PC-9 (cell line): ENCODE data around the gene NECAB3. TPM values are rescaled to one million over a fixed set of nuclear protein-coding genes. Genes with fewer than 3 reads are reported as not detected.

Experiments
- BruUV-seq: library from RNA; stranded (reverse); fragments of 400-500 nt; replicated peaks from 2 replicates; lab custom pipeline; 2021; lab: Mats Ljungman, UMichigan
- CTCF ChIA-PET: fragments of 300-600 bp; sonication (Branson Sonifier 250); formaldehyde crosslinking; loops from one replicate; lab custom pipeline; 2022; ENCODE audit warnings: antibody characterized with exemption; lab: Charles Lee
- POLR2A ChIA-PET: fragments of 300-600 bp; sonication (Branson Sonifier 250); formaldehyde crosslinking; loops from one replicate; lab custom pipeline; 2022; ENCODE audit warnings: antibody characterized with exemption; ENCODE audit not compliant: unreplicated experiment; lab: Charles Lee
- DNase-seq, 2 experiments: peaks; one replicate each; pipeline versions ENCODE4 v3.0.0 to v3.0.0-alpha.2; 2015 to 2022; ENCODE audit warnings: mixed read lengths in 1 of 2
- H2AFZ ChIP-seq: fragments of 200-600 bp; sonication (generic); 2 replicates; pipeline ENCODE4 v1.8.1; 2017; ENCODE audit warnings: antibody characterized with exemption
- H3F3A ChIP-seq: fragments of 200-600 bp; sonication (generic); 2 replicates; pipeline ENCODE4 v1.8.1; 2017; ENCODE audit warnings: antibody characterized with exemption, mild to moderate bottlenecking, low read depth; ENCODE audit not compliant: insufficient read depth
- H3K27ac ChIP-seq: fragments of 200-600 bp; sonication (generic); 2 replicates; pipeline ENCODE4 v1.6.1; 2016; ENCODE audit warnings: mixed run types
- H3K27me3 ChIP-seq: fragments of 200-600 bp; sonication (generic); 2 replicates; pipeline ENCODE4 v1.6.1; 2016; ENCODE audit warnings: low read depth, mixed run types; ENCODE audit not compliant: insufficient read depth
- H3K36me3 ChIP-seq: fragments of 200-600 bp; sonication (generic); 2 replicates; pipeline ENCODE4 v1.6.1; 2016; ENCODE audit warnings: low read depth, mixed run types
- H3K4me1 ChIP-seq: fragments of 200-600 bp; sonication (generic); replicated peaks from 2 replicates; pipeline ENCODE4 v1.6.1; 2016; ENCODE audit warnings: mixed run types; ENCODE audit not compliant: insufficient read depth
- H3K4me2 ChIP-seq: fragments of 200-600 bp; sonication (generic); 2 replicates; pipeline ENCODE4 v1.6.1; 2017; ENCODE audit warnings: mixed run types
- H3K4me3 ChIP-seq: fragments of 200-600 bp; sonication (generic); 2 replicates; pipeline ENCODE4 v1.6.1; 2016; ENCODE audit warnings: mixed run types
- H3K79me2 ChIP-seq: fragments of 200-600 bp; sonication (generic); 2 replicates; pipeline ENCODE4 v1.6.1; 2017; ENCODE audit warnings: low read depth, mixed run types
- H3K9me2 ChIP-seq: fragments of 200-600 bp; sonication (generic); 2 replicates; pipeline ENCODE4 v1.8.1; 2017; ENCODE audit warnings: mild to moderate bottlenecking; ENCODE audit not compliant: insufficient read depth
- H3K9me3 ChIP-seq: fragments of 200-600 bp; sonication (generic); 2 replicates; pipeline ENCODE4 v1.8.1; 2016; ENCODE audit warnings: low read depth; ENCODE audit not compliant: insufficient read depth
- H4K20me1 ChIP-seq: fragments of 200-600 bp; sonication (generic); 2 replicates; pipeline ENCODE4 v1.8.1; 2017; ENCODE audit not compliant: insufficient read depth
- CTCF ChIP-seq: fragments of 200-600 bp; sonication (generic); conservative IDR thresholded peaks from 2 replicates; pipeline ENCODE4 v1.6.1; 2017; ENCODE audit warnings: mixed run types, antibody characterized with exemption, mild to moderate bottlenecking, moderate library complexity
- EZH2 ChIP-seq: fragments of 200-600 bp; sonication (generic); IDR thresholded peaks from 2 replicates; pipeline ENCODE4 v1.8.0; 2017; ENCODE audit warnings: antibody characterized with exemption, low read depth
- intact Hi-C: fragments of 100-400 bp; cut with micrococcal nuclease; formaldehyde crosslinking; loops from one replicate; pipeline ENCODE4 v1.10.0; 2022; ENCODE audit not compliant: unreplicated experiment
- total RNA-seq: library from RNA; stranded (reverse); gene quantifications from 2 replicates; pipeline ENCODE4 v1.2.3, GENCODE V29; 2021

Gene NECAB3
- total RNA-seq, 1 experiment from 2014 or later: 72.1 TPM

- BruUV-seq: TSS peak; percentile 46
- no peak for DNase-seq
- Histone ChIP-seq H3K9me3 (no peaks in the 10 kb centered on the region), H3F3A (peaks cover 43% of the 10 kb centered on the region), H3K27me3 (no peaks in the 10 kb centered on the region), H4K20me1 (no peaks in the 10 kb centered on the region), H3K36me3 (no peaks in the 10 kb centered on the region), H3K4me2 (peak overlapping the region; percentile 90), H3K79me2 (peaks cover 5% of the 10 kb centered on the region), H3K27ac (no peak overlapping the region), H3K4me1 (peaks cover 37% of the 10 kb centered on the region; the same call in 1 of the 2 replicates), H3K9me2 (no peaks in the 10 kb centered on the region), H2AFZ (peak overlapping the region; percentile 66), H3K4me3 (peak overlapping the region; percentile 78)
- POLR2A ChIA-PET: interaction anchor here (0.6 to 0.7 kb wide), 3 partner anchors 247 to 845 kb away, joined by 3 to 26 read pairs (median 4); partner anchors contain the start of gene MAPRE1
- CTCF ChIA-PET: no interaction called here
- intact Hi-C loops: loop anchor here (10.0 kb wide), 1 partner anchor 331 kb away; the partner anchor contains the start of gene RALY
- TF ChIP-seq CTCF (no peak), EZH2 (no peak)
Measured at GRCh38 chr20:33664085-33664761, 10.0 kb downstream of the NECAB3 start.

GRCh38 chr20:33663161-33664084 is 10.8 kb downstream of the NECAB3 start:
- Histone ChIP-seq H3K4me2 (peak overlapping the region; percentile 90), H4K20me1 (no peaks in the 10 kb centered on the region), H3K9me3 (no peaks in the 10 kb centered on the region), H3K79me2 (peaks cover 3% of the 10 kb centered on the region), H3K36me3 (no peaks in the 10 kb centered on the region), H3K27me3 (no peaks in the 10 kb centered on the region), H3K4me1 (peaks cover 34% of the 10 kb centered on the region; the same call in 1 of the 2 replicates), H3K27ac (no peak overlapping the region), H2AFZ (peak overlapping the region; percentile 66), H3K9me2 (no peaks in the 10 kb centered on the region), H3F3A (peaks cover 42% of the 10 kb centered on the region), H3K4me3 (peak overlapping the region; percentile 78)
- DNase-seq: peak; percentile 58 to 80
- intact Hi-C loops: loop anchor here (10.0 kb wide), 1 partner anchor 331 kb away; the partner anchor contains the start of gene RALY
- TSS peak; percentile 19 for BruUV-seq
- ChIA-PET POLR2A (interaction anchor here (0.5 to 0.7 kb wide), 3 partner anchors 246 to 449 kb away, joined by 4 to 7 read pairs (median 4); no protein-coding TSS in a partner anchor), CTCF (no interaction called here)
- TF ChIP-seq EZH2: no peak
- TF ChIP-seq CTCF: no peak

- H3K27me3 ChIP-seq: no peaks in the 10 kb centered on the region
- peak within 1 kb of the TSS; percentile 78 for H3K4me3 ChIP-seq
- intact Hi-C loops: loop anchor here (10.0 kb wide), 1 partner anchor 333 kb away; the partner anchor contains the start of gene RALY
- ChIA-PET CTCF (no interaction called here), POLR2A (no interaction called here)
- H3K4me2 ChIP-seq: peak within 1 kb of the TSS; percentile 90
- no peak for TF ChIP-seq CTCF
- TF ChIP-seq EZH2: no peak
- no peaks in the 10 kb centered on the region for H3K9me3 ChIP-seq
- BruUV-seq: no TSS peak
- DNase-seq: no peak
- H3K9me2 ChIP-seq: no peaks in the 10 kb centered on the region
- no peaks in the 10 kb centered on the region for H3K36me3 ChIP-seq
- H4K20me1 ChIP-seq: no peaks in the 10 kb centered on the region
- H3F3A ChIP-seq: peaks cover 29% of the 10 kb centered on the region; the same call in 1 of the 2 replicates
- peaks cover 26% of the 10 kb centered on the region; the same call in 1 of the 2 replicates for H3K4me1 ChIP-seq
- peak within 1 kb of the TSS; percentile 66 for H2AFZ ChIP-seq
- no peak within 1 kb of the TSS for H3K27ac ChIP-seq
- no peaks in the 10 kb centered on the region; the same call in none of the 2 replicates for H3K79me2 ChIP-seq
Measured at GRCh38 chr20:33662172-33662571, 12.1 kb downstream of the NECAB3 start, which contains the start of gene C20orf144. C20orf144 (plus strand) TSS chr20:33662327; CDS start chr20:33662346, 19 bp downstream.
